OCI-LY1 (cell line): Measurements from ENCODE around the gene KXD1.

Source experiments
- H2AFZ ChIP-seq: fragments of 200-600 bp; sonication (generic), shearing (Covaris generic); 2 replicates; pipeline ENCODE4 v1.6.0; 2014; ENCODE audit warnings: antibody characterized with exemption, mild to moderate bottlenecking, low read length
- H3F3A ChIP-seq: fragments of 200-600 bp; sonication (generic), shearing (Covaris generic); 2 replicates; pipeline ENCODE4 v1.6.0; 2014; ENCODE audit warnings: mild to moderate bottlenecking, antibody characterized with exemption, low read length, moderate library complexity; ENCODE audit not compliant: insufficient read depth
- H3K27ac ChIP-seq: fragments of 200-600 bp; sonication (generic); 2 replicates; pipeline ENCODE4 v1.5.1; 2014; ENCODE audit warnings: low read length, mixed run types, mild to moderate bottlenecking, low read depth; ENCODE audit not compliant: poor library complexity, severe bottlenecking
- H3K27me3 ChIP-seq: fragments of 200-600 bp; sonication (generic); 2 replicates; pipeline ENCODE4 v1.6.0; 2014; ENCODE audit warnings: antibody characterized with exemption, mild to moderate bottlenecking, low read length, moderate library complexity; ENCODE audit not compliant: insufficient read depth
- H3K36me3 ChIP-seq: fragments of 200-600 bp; sonication (generic); 2 replicates; pipeline ENCODE4 v1.6.1; 2014; ENCODE audit warnings: mild to moderate bottlenecking, antibody characterized with exemption, low read length, moderate library complexity, mixed read lengths; ENCODE audit not compliant: insufficient read depth
- H3K4me1 ChIP-seq: fragments of 200-600 bp; sonication (generic); 2 replicates; pipeline ENCODE4 v1.5.1; 2014; ENCODE audit warnings: mild to moderate bottlenecking, low read length, moderate library complexity; ENCODE audit not compliant: insufficient read depth, severe bottlenecking
- H3K4me2 ChIP-seq: fragments of 200-600 bp; sonication (generic), shearing (Covaris generic); 2 replicates; pipeline ENCODE4 v1.6.1; 2014; ENCODE audit warnings: low read length
- H3K4me3 ChIP-seq: fragments of 200-600 bp; sonication (generic); 2 replicates; pipeline ENCODE4 v1.5.1; 2014; ENCODE audit warnings: low read length, low read depth, mild to moderate bottlenecking, mixed read lengths; ENCODE audit not compliant: poor library complexity, severe bottlenecking
- H3K79me2 ChIP-seq: fragments of 200-600 bp; shearing (Covaris generic); 2 replicates; pipeline ENCODE4 v1.6.1; 2016; ENCODE audit warnings: mixed run types, low read length, mixed read lengths; ENCODE audit not compliant: insufficient read depth
- H3K9ac ChIP-seq: fragments of 200-600 bp; sonication (generic), shearing (Covaris generic); 2 replicates; pipeline ENCODE4 v1.6.1; 2014; ENCODE audit warnings: mild to moderate bottlenecking, low read length, mixed read lengths
- H3K9me2 ChIP-seq: fragments of 200-600 bp; sonication (generic), shearing (Covaris generic); 2 replicates; pipeline ENCODE4 v1.6.1; 2014; ENCODE audit warnings: low read depth, mild to moderate bottlenecking, low read length, mixed read lengths
- H3K9me3 ChIP-seq: fragments of 200-600 bp; shearing (Covaris generic); 2 replicates; pipeline ENCODE4 v1.6.1; 2014; ENCODE audit warnings: low read length, mixed read lengths
- H4K20me1 ChIP-seq: fragments of 200-600 bp; sonication (generic), shearing (Covaris generic); 2 replicates; pipeline ENCODE4 v1.6.0; 2016; ENCODE audit warnings: mild to moderate bottlenecking, low read length; ENCODE audit not compliant: insufficient read depth
- CTCF ChIP-seq: fragments of 200-600 bp; sonication (generic), shearing (Covaris generic); IDR thresholded peaks from 2 replicates; pipeline ENCODE4 v1.5.1; 2017; ENCODE audit warnings: mild to moderate bottlenecking, antibody characterized with exemption, low read length, moderate library complexity, mixed read lengths
- EZH2 ChIP-seq: fragments of 200-600 bp; sonication (generic), shearing (Covaris generic); IDR thresholded peaks from 2 replicates; pipeline ENCODE4 v1.8.0; 2017; ENCODE audit warnings: borderline replicate concordance, mixed run types, mild to moderate bottlenecking, antibody characterized with exemption, low read length, moderate library complexity, mixed read lengths

Gene KXD1

GRCh38 chr19:18576383-18576782, 18.7 kb downstream of the KXD1 start:
- no peak for TF ChIP-seq EZH2
- TF ChIP-seq CTCF, result no peak
- Histone ChIP-seq H3K36me3 (peaks cover 60% of the 10 kb centered on the region), H3K9ac (no peak overlapping the region), H2AFZ (no peak overlapping the region), H3K9me2 (no peaks in the 10 kb centered on the region), H3K4me2 (no peak overlapping the region), H3F3A (no peaks in the 10 kb centered on the region), H3K9me3 (no peaks in the 10 kb centered on the region), H3K79me2 (peaks cover 10% of the 10 kb centered on the region), H4K20me1 (no peaks in the 10 kb centered on the region; the same call in 1 of the 2 replicates), H3K27ac (no peak overlapping the region), H3K4me3 (no peak overlapping the region), H3K4me1 (peaks cover 14% of the 10 kb centered on the region), H3K27me3 (no peaks in the 10 kb centered on the region)

- Histone ChIP-seq H3K36me3 (peaks cover 60% of the 10 kb centered on the region), H3F3A (no peaks in the 10 kb centered on the region), H3K9me2 (no peaks in the 10 kb centered on the region), H3K27me3 (0 out of 2 replicates have a peak, but pooled peaks cover 3% of the 10 kb centered on the region), H3K27ac (no peak overlapping the region), H3K9ac (no peak overlapping the region), H3K4me1 (peaks cover 12% of the 10 kb centered on the region), H3K9me3 (no peaks in the 10 kb centered on the region), H3K4me2 (no peak overlapping the region), H4K20me1 (no peaks in the 10 kb centered on the region; the same call in 1 of the 2 replicates), H3K4me3 (no peak overlapping the region), H3K79me2 (peaks cover 5% of the 10 kb centered on the region), H2AFZ (no peak overlapping the region)
- no peak for TF ChIP-seq EZH2
Measured at GRCh38 chr19:18577365-18577914, 19.8 kb downstream of the KXD1 start.

- Histone ChIP-seq H3K79me2 (no peaks in the 10 kb centered on the region), H4K20me1 (no peaks in the 10 kb centered on the region)
- TF ChIP-seq EZH2 (no peak), CTCF (no peak)
Measured at GRCh38 chr19:18580311-18580710, 22.6 kb downstream of the KXD1 start.

GRCh38 chr19:18586306-18586705, 28.6 kb downstream of the KXD1 start:
- TF ChIP-seq EZH2 (no peak), CTCF (no peak; the same call in 1 of the 2 replicates)
- Histone ChIP-seq H3K9me3 (no peaks in the 10 kb centered on the region), H3K36me3 (no peaks in the 10 kb centered on the region), H3K4me2 (no peak overlapping the region), H2AFZ (no peak overlapping the region), H3K27me3 (peaks cover 3% of the 10 kb centered on the region; the same call in 1 of the 2 replicates), H3K4me3 (no peak overlapping the region), H3K27ac (no peak overlapping the region), H4K20me1 (no peaks in the 10 kb centered on the region), H3K4me1 (peaks cover 31% of the 10 kb centered on the region), H3K9me2 (no peaks in the 10 kb centered on the region), H3F3A (no peaks in the 10 kb centered on the region), H3K9ac (no peak overlapping the region), H3K79me2 (no peaks in the 10 kb centered on the region)

More at GRCh38 chr19:18580311-18580710, 22.6 kb downstream of the KXD1 start:
- H3F3A ChIP-seq, result no peaks in the 10 kb centered on the region
- H3K36me3 ChIP-seq, result peaks cover 34% of the 10 kb centered on the region
- no peak overlapping the region for H3K9ac ChIP-seq
- H3K4me2 ChIP-seq, result no peak overlapping the region
- no peak overlapping the region for H3K27ac ChIP-seq
- H3K9me2 ChIP-seq, result no peaks in the 10 kb centered on the region
- H3K27me3 ChIP-seq, result peaks cover 3% of the 10 kb centered on the region; the same call in 1 of the 2 replicates
- H3K4me1 ChIP-seq, result no peaks in the 10 kb centered on the region
- H3K4me3 ChIP-seq, result no peak overlapping the region
- no peak overlapping the region for H2AFZ ChIP-seq
- H3K9me3 ChIP-seq, result no peaks in the 10 kb centered on the region
